K562 (cell line): Measurements from ENCODE around the gene ATXN1.

Experiments used
- MAX ChIP-seq: sonication (generic); formaldehyde crosslinking; IDR thresholded peaks from 2 replicates; pipeline ENCODE4 v1.9.0; 2022; ENCODE audit warnings: mild to moderate bottlenecking, missing genetic modification reagents
- MXI1 ChIP-seq: IDR thresholded peaks from 2 replicates; pipeline ENCODE4 v1.6.1; 2011; ENCODE audit warnings: low read depth, mild to moderate bottlenecking, improper control_type of control experiment, low read length
- OTX1 ChIP-seq: fragments of 450-650 bp; formaldehyde crosslinking; IDR thresholded peaks from 2 replicates; pipeline ENCODE4 v1.4.0; 2022; ENCODE audit warnings: mild to moderate bottlenecking
- ZNF717 ChIP-seq: fragments of 250-450 bp; sonication (Bioruptor Pico); IDR thresholded peaks from 2 replicates; pipeline ENCODE4 v1.5.0; 2021

DNA sequence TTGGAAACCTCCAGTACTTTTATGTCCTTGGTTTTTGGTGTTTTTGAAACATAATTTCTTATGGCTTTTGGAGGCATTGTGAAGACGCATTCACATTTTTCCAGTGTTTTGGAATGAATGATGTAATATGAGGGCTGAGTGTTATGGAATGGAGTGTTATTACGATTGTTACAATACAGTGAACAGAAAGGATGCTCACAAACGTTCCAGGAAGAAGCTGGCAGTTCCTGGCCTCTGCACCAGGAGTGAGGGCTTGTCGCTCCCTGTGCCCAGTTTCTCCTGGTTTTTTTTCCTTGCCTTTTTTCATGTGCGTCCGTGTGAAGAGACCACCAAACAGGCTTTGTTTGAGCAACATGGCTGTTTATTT lies 502.6 kb downstream of the ATXN1 start:
- no peak for TF ChIP-seq MXI1
- no peak for TF ChIP-seq MAX (CRISPR knock-in tag)
- TF ChIP-seq OTX1 (CRISPR knock-in tag) = no peak
- TF ChIP-seq ZNF717 = no peak
